HG03521 (cell line): ENCODE measurements around the gene ETNK2.

ENCODE experiments used
- ATAC-seq: cut with Tn5 transposase; IDR thresholded peaks from one replicate; pipeline ENCODE4 v1.9.1; 2021; ENCODE audit warnings: mild to moderate bottlenecking, moderate library complexity; ENCODE audit not compliant: unreplicated experiment

The ETNK2 gene, protein sequence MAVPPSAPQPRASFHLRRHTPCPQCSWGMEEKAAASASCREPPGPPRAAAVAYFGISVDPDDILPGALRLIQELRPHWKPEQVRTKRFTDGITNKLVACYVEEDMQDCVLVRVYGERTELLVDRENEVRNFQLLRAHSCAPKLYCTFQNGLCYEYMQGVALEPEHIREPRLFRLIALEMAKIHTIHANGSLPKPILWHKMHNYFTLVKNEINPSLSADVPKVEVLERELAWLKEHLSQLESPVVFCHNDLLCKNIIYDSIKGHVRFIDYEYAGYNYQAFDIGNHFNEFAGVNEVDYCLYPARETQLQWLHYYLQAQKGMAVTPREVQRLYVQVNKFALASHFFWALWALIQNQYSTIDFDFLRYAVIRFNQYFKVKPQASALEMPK

GRCh38 chr1:204151552-204152309 lies at the start of gene ETNK2:
Gene ETNK2 (minus strand): TSS chr1:204152044. CDS start chr1:204151852, 192 bp downstream.
- no peak for ATAC-seq

- ATAC-seq, result no peak
These were observed 49.6 kb upstream of the ETNK2 start for GRCh38 chr1:204201348-204202040.

- no peak for ATAC-seq
These were observed 47.7 kb upstream of the ETNK2 start for GRCh38 chr1:204199579-204199978.

- no peak for ATAC-seq
These were observed 46.8 kb upstream of the ETNK2 start for GRCh38 chr1:204198348-204199340.

DNA sequence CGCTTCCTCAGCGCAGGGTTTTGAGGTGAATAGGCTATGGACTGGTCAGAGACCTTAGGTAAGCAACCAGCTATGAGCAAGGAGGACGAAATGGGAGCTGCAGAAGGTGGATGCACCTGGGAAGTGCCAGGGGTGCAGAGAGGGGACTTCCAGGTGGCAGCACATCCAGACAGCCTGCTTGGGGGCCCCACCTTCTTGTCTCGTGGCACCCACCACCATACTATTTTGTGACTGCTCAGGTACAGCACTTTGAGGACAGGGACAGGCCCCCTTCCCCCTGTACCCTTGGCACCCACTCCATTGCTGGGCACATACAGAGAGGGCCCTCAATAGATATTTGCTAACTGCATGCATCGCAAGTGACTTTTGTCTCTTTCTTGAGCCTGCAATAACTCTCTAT lies 45.2 kb upstream of the ETNK2 start:
- ATAC-seq, result no peak

DNA sequence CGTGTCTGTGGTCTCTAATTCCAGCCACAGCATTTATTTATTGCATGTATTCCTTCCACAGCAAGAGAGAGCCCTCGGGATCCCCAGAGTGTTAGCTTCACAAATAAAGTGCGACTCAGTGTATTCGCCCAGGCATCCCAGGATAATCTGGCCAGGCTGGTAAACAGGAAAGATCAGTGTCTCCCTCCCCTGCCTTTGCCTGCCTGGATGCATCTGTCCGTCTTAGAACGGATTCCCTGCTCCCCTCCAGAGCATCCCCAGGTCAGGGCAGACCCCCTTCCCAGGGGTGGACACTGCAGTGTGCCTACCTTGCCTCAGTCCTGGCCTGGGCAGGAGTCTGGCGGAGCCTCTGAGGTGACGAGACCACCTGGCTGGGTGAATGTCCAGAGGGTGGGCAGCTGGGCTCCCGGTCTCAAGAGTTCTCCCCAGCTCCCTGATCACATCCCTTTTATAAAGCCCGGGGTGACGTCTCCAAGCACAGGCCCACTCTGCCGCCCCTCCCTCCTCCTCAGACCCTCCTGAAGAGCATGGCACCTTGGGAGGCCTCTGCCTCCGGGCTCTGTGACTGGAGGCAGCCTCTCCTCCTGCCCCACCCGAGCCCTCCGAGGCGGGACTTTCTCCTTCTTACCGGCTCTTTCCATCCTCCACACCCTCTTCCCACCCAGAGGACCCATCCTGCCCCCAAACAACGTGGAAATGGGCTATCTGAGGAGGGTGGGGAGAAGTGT lies 44.4 kb upstream of the ETNK2 start, which contains the start of gene KISS1:
KISS1 (minus strand) TSS at position 424 of the 728 bp plus-strand sequence. CDS start 3,615 bp downstream, outside the sequence.
- ATAC-seq, result no peak

DNA sequence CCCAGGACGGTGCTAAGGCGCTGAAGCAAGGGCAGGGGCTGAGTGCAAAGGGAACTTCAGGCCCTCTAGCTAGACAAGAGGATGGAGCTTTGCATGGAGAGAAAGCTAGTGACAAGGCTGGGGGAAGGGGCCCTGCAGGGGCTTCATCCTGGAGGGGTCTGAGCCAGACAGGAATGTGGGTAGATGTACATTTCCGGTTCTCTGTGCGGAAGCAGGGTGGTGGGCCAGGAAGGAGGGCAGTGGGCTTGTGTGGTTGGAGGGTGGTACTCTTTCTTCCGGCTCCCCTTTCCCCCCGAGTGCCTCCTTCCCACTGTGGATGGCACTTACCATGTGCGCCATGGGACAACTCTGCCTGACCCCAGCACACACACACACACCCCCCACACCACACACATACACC lies 42.9 kb upstream of the ETNK2 start:
- no peak for ATAC-seq

DNA sequence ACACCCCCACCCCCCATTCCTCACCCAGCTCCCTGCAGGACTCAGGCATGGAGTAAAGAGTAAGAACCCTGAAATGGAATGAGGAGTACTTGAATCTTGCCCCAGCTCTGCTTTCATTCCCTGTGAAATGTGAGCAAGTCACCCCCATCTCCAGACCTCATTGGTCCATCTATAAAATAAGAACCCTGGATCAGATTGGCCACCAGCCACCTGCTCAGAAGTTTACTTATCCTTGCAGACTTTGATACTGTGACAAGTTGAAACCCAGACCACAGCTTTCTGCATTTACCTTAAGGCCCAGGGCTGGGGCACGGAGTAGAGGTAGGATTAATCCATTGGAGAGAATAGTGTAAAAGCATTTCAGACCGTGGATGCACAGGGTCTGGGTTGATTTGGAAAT lies 42.2 kb upstream of the ETNK2 start:
- ATAC-seq, result no peak

GRCh38 chr1:204192589-204193352 lies 40.9 kb upstream of the ETNK2 start:
- no peak for ATAC-seq

DNA sequence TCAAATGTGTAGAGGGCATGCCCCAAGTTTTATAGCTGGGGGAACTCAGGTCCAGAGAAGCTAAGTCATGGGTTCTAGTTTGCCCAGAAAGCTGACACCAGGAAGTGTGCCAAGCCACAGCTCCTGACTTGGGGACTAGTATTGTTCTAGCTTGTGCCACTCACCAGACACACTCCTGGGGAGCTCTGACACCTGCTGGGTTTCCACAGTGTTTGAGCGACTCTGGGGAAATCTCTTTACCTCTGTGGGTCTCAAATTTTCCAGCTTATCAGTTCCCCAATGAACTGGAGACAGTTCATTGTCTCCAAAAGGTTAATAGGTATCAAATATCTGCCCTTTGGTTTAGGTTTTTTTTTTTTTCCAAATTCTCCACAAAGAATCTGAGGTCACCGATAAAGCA lies 40.2 kb upstream of the ETNK2 start:
- no peak for ATAC-seq

GRCh38 chr1:204191456-204191855 lies 39.6 kb upstream of the ETNK2 start:
- no peak for ATAC-seq

DNA sequence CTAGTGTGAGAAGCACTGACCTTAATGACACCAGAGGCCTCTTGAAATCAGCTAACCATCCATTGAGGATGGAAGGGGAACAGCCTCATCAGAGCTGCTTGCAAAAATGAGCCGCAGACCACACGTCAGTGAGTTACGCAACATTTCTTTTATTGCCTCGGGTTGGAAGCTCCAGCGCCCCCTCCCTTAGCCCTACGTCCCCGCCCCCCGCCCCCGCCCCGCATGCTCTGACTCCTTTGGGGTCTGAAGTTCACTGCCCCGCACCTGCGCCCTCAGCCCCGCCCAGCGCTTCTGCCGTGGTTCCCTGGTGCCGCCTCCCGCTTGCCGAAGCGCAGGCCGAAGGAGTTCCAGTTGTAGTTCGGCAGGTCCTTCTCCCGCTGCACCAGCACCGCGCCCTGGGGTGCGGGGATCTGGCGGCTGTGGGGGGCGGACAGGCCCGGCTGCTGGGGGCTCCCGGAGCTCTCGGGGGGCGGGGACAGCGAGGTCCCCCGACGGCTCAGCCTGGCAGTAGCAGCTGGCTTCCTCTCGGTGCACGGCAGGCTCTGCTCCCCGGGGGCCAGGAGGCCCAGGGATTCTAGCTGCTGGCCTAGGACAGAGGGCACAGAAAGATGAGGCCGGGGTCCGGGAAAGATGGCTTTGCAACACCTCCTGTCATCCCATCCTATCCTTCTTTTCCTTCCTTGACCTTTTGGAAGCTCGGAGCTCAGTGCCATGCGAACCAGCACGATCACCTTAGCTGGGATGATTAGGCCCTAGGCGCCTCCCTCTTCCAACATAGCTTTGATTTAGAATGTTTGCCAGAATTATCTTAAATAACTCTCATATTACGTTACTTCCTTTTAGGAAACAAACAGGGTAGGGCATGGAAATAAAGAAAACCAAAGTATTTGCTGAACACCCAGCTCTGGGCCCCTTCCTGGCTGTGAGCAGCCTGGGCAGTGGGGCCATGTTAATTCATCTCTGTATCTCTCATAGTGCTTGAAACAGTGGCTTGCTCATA lies 38.7 kb upstream of the ETNK2 start:
- ATAC-seq, result no peak

DNA sequence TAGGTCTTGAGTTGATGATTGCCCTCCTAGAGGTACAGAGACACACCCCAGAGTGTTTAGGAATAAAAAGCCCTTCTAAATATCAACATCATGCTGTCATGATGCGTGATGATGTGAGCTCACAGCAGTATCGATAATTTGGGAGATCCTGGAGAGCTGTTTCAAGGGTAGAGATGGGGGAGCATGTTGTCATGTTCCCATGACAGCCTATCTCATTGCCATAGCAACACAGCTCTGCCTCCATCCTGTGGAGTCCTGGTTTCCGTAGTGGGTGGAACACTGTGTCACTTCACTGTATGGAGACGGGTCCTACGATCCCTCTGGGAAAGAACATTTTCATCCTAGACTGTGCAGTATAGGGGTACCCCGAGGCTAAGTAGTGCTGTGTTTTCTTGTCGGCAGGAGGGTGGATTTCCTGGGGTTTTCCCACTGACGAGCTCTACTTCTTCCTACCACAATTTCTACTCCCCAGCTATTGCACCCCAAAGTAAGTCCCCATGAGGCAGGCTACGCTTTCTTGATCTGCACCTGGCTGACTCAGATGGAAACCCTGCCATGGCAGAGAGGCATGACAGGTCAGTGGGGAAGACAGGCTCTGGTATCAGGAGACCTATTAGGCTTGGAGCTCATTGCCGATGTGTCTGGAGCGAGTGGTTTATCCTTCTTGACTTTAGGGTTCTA lies 37.3 kb upstream of the ETNK2 start:
- ATAC-seq, result no peak

- no peak for ATAC-seq
These were observed 34.8 kb upstream of the ETNK2 start for GRCh38 chr1:204186597-204186996.

DNA sequence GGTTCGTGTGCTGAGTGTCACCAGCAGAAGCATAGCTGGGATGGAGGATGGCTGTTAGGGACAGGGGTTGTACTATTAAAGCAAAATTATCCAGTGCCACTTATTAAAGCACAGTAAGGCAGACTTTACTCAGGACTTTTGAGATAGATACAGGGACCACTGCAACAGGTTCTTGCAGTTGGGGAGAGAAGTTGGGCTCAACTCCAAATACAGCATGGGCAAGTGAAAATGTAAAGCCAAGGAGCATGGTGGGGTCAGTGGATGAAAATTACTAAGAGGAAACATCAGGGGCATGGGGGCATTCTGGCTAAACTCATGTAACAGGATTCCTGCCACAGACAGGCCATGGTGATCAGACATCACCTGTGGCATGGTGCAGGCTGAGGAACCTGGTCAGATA lies 29.3 kb upstream of the ETNK2 start:
- no peak for ATAC-seq

DNA sequence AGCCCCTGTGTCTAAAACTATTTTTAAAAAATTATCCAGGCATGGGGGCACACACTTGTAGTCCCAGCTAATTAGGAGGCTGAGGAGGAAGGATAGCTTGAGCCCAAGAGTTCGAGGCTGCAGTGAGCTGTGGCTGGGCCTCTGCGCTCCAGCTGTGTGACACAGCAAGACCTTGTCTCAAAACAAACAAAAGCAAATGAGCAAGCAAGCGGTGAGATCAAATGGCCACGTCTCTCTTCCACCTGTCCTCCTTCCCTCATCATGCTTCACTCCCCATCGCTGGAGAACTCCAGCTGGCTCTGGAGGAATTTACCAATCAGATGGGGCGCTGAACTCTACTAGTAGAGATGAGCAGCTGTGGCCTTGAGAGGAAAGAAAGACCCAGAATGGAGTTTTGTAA lies 28.3 kb upstream of the ETNK2 start:
- no peak for ATAC-seq
